Cardiac septum (tissue), 1 donor: ENCODE data around the gene ZNF428. TPM values are rescaled to one million over a fixed set of nuclear protein-coding genes. Genes with fewer than 3 reads are reported as not detected.
"Not testable (repeated sequence)": the region's sequence is repeated elsewhere in the genome, so short reads cannot be mapped to it uniquely, and the experiment has no call there.

ENCODE experiments used
- DNase-seq: peaks from one replicate; pipeline ENCODE4 v3.0.0-alpha.2; 2020; ENCODE audit warnings: low spot score
- intact Hi-C: fragments of 100-400 bp; cut with DNase I; formaldehyde crosslinking; loops from one replicate; pipeline ENCODE4 v1.14.0; 2022
- long read RNA-seq: library from polyadenylated mRNA; unstranded; transcript quantifications from one replicate; pipeline ENCODE4 v2.0.0, GENCODE V29; 2021
- total RNA-seq: library from RNA; stranded (reverse); fragmentation: NEBNext Ultra II Directional; extraction: Animal tissue kit (Norgen Biotek cat#: 25700); gene quantifications from one replicate; pipeline ENCODE4 v1.2.1, GENCODE V29; 2021
- donor health status: DM: no; HTN: no; CAD: no.

Gene ZNF428
- total RNA-seq: 35.6 TPM
- long read RNA-seq, transcript ZNF428-201 (3 exons, 1,412 nt): major isoform, 22 of 27 reads
- long read RNA-seq, partial matches to known transcripts: 2 of 27 reads
- long read RNA-seq, other reads (novel, unspliced or antisense): 2 of 27 reads

GRCh38 chr19:43619262-43620060 is at the start of gene ZNF428:
TSS of gene ZNF428 (minus strand) at chr19:43619629. CDS start at chr19:43614304, 5,325 bp downstream.
- intact Hi-C loops: loop anchor here (1.0 kb wide), 1 partner anchor 23 kb away; the partner anchor contains the start of genes IRGQ and ZNF576
- peak; percentile 92 for DNase-seq

- peak; percentile 99 for DNase-seq
- intact Hi-C loops: loop anchor here (2.0 kb wide), 1 partner anchor 72 kb away; the partner anchor contains the start of genes IRGQ and ZNF576
These were observed 49.1 kb upstream of the ZNF428 start for GRCh38 chr19:43668406-43669109.

- DNase-seq: no peak
- intact Hi-C loops: loop anchor here (2.0 kb wide), 1 partner anchor 71 kb away; the partner anchor contains the start of genes IRGQ and ZNF576
These were observed 48.5 kb upstream of the ZNF428 start for GRCh38 chr19:43667876-43668405.

GRCh38 chr19:43667126-43667875 is 47.9 kb upstream of the ZNF428 start:
- intact Hi-C loops: no loop called here
- DNase-seq: no peak

GRCh38 chr19:43664018-43664417 is 44.6 kb upstream of the ZNF428 start:
- no peak for DNase-seq

GRCh38 chr19:43662487-43662886 is 43.1 kb upstream of the ZNF428 start:
- intact Hi-C loops: no loop called here
- no peak for DNase-seq

More at GRCh38 chr19:43664018-43664417, 44.6 kb upstream of the ZNF428 start:
- intact Hi-C loops: no loop called here

- intact Hi-C loops: no loop called here
- no peak for DNase-seq
These were observed 41.5 kb upstream of the ZNF428 start for GRCh38 chr19:43660971-43661360.

GRCh38 chr19:43660301-43660970 is 41.0 kb upstream of the ZNF428 start:
- DNase-seq: no peak
- intact Hi-C loops: no loop called here

GRCh38 chr19:43658494-43658893 is 39.1 kb upstream of the ZNF428 start:
- intact Hi-C loops: no loop called here
- no peak for DNase-seq

GRCh38 chr19:43658001-43658400 is 38.6 kb upstream of the ZNF428 start:
- intact Hi-C loops: no loop called here

GRCh38 chr19:43656436-43656835 is 37.0 kb upstream of the ZNF428 start:
- intact Hi-C loops: no loop called here

More at GRCh38 chr19:43658001-43658400, 38.6 kb upstream of the ZNF428 start:
- DNase-seq: no peak

GRCh38 chr19:43652546-43652874 is 33.1 kb upstream of the ZNF428 start:
- intact Hi-C loops: loop anchor here (1.0 to 5.0 kb wide), 3 partner anchors 100 to 205 kb away; no protein-coding TSS in a partner anchor
- no peak for DNase-seq

More at GRCh38 chr19:43656436-43656835, 37.0 kb upstream of the ZNF428 start:
- DNase-seq: no peak

- DNase-seq: no peak
- intact Hi-C loops: loop anchor here (1.0 to 5.0 kb wide), 3 partner anchors 100 to 205 kb away; no protein-coding TSS in a partner anchor
These were observed 32.5 kb upstream of the ZNF428 start for GRCh38 chr19:43651758-43652545.

- intact Hi-C loops: loop anchor here (5.0 kb wide), 2 partner anchors 98 to 203 kb away; no protein-coding TSS in a partner anchor
- DNase-seq: not testable (repeated sequence)
These were observed 30.8 kb upstream of the ZNF428 start for GRCh38 chr19:43650276-43650675.

- no peak for DNase-seq
- intact Hi-C loops: no loop called here
These were observed 30.1 kb upstream of the ZNF428 start for GRCh38 chr19:43649514-43649913.

GRCh38 chr19:43648633-43649032 is 29.2 kb upstream of the ZNF428 start:
- intact Hi-C loops: no loop called here

GRCh38 chr19:43644181-43644580 is 24.8 kb upstream of the ZNF428 start:
- no peak for DNase-seq
- intact Hi-C loops: no loop called here

More at GRCh38 chr19:43648633-43649032, 29.2 kb upstream of the ZNF428 start:
- no peak for DNase-seq

GRCh38 chr19:43643326-43643725 is 23.9 kb upstream of the ZNF428 start:
- no peak for DNase-seq
- intact Hi-C loops: no loop called here
